GF-D8 (cell line): Measurements from ENCODE around the gene KCTD2.
"Not testable (repeated sequence)": the region's sequence is repeated elsewhere in the genome, so short reads cannot be mapped to it uniquely, and the experiment has no call there.

Source experiments
- DNase-seq: peaks from one replicate; lab custom pipeline; 2025; lab: John Stamatoyannopoulos, UW

Gene KCTD2

GRCh38 chr17:75020331-75021110, 26.5 kb upstream of the KCTD2 start:
- DNase-seq = no peak

DNA sequence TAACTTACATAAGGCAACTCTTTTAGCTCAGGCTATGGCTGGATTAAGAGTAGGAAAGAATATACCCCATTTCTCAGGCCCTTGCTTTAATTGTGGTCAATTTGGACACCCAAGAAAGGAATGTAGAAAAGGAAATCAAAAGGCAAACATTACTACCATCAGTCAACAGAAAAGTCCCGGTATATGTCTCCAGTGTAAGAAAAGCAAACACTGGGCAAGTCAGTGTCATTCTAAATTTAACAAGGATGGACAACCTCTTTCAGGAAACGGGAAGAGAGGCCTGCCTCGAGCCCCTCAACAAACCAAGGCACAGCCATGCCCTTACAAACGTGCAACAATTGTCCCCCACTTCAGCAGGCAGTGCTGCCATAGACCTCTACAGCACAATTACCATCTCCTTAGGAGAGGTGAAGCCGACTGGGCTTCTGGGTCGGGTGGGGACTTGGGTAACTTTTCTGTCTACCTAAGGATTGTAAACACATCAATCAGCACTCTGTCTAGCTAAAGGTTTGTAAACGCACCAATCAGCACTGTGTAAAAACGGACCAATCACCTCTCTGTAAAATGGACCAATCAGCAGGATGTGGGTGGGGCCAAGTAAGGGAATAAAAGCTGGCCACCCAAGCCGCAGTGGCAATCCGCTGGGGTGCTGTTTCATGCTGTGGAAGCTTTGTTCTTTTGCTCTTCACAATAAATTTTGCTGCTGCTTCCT, 22.2 kb upstream of the KCTD2 start:
- no peak for DNase-seq

GRCh38 chr17:75025398-75025734, 21.7 kb upstream of the KCTD2 start:
- peak; percentile 88 for DNase-seq

GRCh38 chr17:75026650-75027049, 20.4 kb upstream of the KCTD2 start:
- DNase-seq = peak; percentile 40

DNA sequence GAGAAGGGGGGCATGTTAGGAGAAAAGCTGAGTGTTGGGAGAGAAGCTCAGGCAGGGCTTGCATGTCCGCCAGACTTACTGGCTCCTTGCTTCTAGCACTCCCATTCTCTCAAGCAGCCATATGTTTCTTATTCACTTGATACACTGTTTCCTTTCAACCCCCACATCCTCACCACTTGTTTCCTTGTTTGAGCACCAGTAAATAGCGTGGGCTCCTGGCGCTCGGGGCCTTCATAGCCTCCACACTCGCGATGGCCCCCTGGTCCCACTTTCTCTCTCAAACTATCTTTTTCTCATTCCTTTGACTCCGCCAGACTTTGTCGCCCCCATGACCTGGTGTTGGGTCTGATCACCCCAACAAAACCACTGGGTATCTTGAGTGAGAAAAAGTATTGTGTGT, 16.9 kb upstream of the KCTD2 start:
- DNase-seq = no peak

GRCh38 chr17:75031972-75032719, 14.9 kb upstream of the KCTD2 start:
- no peak for DNase-seq

GRCh38 chr17:75032720-75033280, 14.2 kb upstream of the KCTD2 start:
- DNase-seq = no peak

DNA sequence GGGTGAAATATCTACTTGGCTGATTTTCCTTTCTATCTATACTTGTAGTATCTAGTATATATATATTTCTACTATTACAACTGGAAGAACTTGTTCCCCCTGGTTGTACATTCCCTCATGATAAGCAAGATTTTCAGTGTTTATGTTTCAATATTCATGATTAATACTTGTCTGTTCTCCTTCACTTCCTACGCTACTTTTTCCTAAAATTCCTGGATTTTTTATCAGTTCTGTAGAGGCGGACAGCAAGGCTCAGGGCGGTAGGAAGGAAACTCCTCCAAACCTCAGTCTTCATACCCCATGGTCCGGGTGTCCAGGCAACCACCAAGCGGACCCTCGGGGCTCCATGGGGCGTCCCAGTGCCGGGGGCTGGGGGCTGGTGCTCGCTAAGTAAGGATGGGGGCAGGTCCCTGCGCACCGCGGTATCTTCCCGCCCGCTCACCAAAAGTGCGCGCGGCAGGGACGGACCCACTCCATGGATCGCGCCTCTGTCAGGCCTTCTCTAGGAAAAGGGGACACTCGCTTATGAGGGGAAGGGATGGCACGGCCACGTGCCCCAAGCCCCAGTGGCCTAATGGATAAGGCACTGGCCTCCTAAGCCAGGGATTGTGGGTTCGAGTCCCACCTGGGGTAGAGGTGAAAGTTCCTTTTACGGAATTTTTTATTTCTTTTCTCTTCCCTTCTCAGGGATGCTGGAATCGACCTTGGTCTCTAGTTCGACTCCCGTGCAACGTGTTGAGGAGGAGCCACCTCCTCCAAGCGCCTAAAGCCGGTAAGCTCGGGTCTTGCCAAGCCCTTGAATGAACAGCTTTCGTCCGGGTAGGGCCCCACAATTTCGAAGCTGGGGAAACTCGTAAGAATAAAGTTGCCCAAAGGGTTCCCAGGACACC, 13.4 kb upstream of the KCTD2 start:
- DNase-seq = peak; percentile 69

GRCh38 chr17:75034236-75034908, 12.7 kb upstream of the KCTD2 start:
- DNase-seq = peak; percentile 79

GRCh38 chr17:75036643-75037268, 10.3 kb upstream of the KCTD2 start:
- DNase-seq = no peak

GRCh38 chr17:75039238-75039637, 7.8 kb upstream of the KCTD2 start:
- DNase-seq = peak; percentile 63

GRCh38 chr17:75041656-75042280, 5.3 kb upstream of the KCTD2 start:
- DNase-seq = no peak

GRCh38 chr17:75043789-75044188, 3.2 kb upstream of the KCTD2 start:
- not testable (repeated sequence) for DNase-seq

- DNase-seq = no peak
Measured at GRCh38 chr17:75044716-75045115, 2.3 kb upstream of the KCTD2 start.

DNA sequence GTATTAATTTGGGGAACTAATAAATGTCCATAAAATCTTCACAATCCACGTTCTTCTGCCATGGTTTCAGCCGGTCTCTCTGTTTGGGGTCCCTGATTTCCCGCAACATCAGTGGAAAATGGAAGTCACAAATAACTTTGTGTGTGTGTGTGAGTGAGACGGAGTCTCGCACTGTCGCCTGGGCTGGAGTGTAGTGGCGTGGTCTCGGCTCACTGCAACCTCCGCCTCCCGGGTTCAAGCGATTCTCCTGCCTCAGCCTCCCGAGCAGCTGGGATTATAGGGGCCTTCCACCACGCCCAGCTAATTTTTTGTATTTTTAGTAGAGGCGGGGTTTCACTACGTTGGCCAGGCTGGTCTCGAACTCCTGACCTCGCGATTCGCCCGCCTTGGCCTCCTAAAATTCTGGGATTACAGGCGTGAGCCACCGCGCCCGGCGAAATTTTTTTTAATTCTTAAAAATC, 1.0 kb upstream of the KCTD2 start:
- not testable (repeated sequence) for DNase-seq

- DNase-seq = no peak
Measured at GRCh38 chr17:75047398-75048098, 523 bp downstream of the KCTD2 start.

DNA sequence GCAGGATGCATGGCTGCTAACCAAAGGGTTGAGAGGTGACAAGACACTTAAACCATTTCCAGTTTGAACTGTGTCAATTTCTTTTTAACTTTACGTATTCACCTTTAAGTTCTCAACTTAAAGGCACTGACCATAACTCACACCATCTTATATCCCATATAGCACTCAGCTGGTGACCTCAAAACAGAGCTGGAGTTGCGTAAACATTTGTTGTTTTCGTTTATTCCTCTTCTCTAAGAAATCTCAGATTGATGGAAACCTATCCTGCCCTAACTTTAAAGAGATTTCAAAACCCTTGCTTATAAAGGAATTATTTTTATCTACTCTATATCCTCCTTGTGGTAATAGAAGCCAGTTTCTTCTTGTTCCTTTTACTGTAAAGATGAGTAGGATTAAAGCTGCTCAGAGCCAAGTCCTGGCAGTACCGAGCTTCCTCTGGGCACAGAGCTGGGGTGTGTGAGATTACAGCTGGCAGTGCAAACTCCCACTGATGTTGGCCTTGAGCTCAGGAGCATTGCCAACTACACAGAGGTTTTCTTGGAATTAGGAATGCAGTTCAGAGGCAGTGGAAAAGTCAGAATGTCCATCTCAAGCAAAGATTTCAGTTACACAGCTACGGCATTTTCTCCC, 1.3 kb downstream of the KCTD2 start:
- DNase-seq = peak; percentile 4

DNA sequence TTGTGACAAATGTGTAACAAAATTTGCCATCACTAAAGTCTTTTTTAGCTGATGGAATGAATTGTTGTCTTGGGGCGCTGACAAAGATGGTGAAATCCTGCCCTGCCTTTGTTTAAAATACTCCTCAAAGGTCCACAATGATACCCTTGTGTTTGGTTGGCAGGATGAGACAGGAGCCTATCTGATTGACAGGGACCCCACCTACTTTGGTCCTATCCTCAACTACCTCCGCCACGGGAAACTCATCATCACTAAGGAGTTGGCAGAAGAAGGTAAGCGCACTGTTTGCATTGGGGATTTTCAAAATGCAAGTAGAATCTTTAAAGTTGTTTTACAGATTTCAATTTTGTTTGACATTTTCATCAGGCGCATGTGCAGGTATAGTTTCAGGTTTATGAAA, 2.0 kb downstream of the KCTD2 start:
- DNase-seq = no peak

- no peak for DNase-seq
Measured at GRCh38 chr17:75049706-75050105, 2.7 kb downstream of the KCTD2 start.
